KMS-11 (cell line): Measurements from ENCODE around the gene AKT1S1.

Experiments
- H2AFZ ChIP-seq: fragments of 200-600 bp; sonication (generic); 2 replicates; pipeline ENCODE4 v1.6.1; 2016; ENCODE audit warnings: antibody characterized with exemption, mixed run types, low read depth
- H3K27ac ChIP-seq: fragments of 200-600 bp; sonication (generic); 2 replicates; pipeline ENCODE4 v1.6.1; 2016; ENCODE audit warnings: mild to moderate bottlenecking, mixed run types
- H3K27me3 ChIP-seq: fragments of 200-600 bp; sonication (generic); 2 replicates; pipeline ENCODE4 v1.6.1; 2017; ENCODE audit warnings: mild to moderate bottlenecking, low read depth, mixed run types, moderate library complexity; ENCODE audit not compliant: insufficient read depth
- H3K36me3 ChIP-seq: fragments of 200-600 bp; sonication (generic); 2 replicates; pipeline ENCODE4 v1.6.1; 2017; ENCODE audit warnings: mild to moderate bottlenecking, mixed run types; ENCODE audit not compliant: insufficient read depth
- H3K4me1 ChIP-seq: fragments of 200-600 bp; sonication (generic); 2 replicates; pipeline ENCODE4 v1.6.1; 2016; ENCODE audit warnings: mild to moderate bottlenecking, low read depth, mixed run types; ENCODE audit not compliant: poor library complexity, severe bottlenecking
- H3K4me2 ChIP-seq: fragments of 200-600 bp; sonication (generic); 2 replicates; pipeline ENCODE4 v1.7.0; 2016; ENCODE audit warnings: mild to moderate bottlenecking, mixed run types
- H3K4me3 ChIP-seq: fragments of 200-600 bp; sonication (generic); IDR thresholded peaks from 2 replicates; pipeline ENCODE4 v1.6.1; 2017; ENCODE audit warnings: low read depth, low read length, mixed read lengths; ENCODE audit not compliant: insufficient read depth
- H3K79me2 ChIP-seq: fragments of 200-600 bp; sonication (generic); 2 replicates; pipeline ENCODE4 v1.6.1; 2016; ENCODE audit warnings: low read depth, mixed run types; ENCODE audit not compliant: insufficient read depth
- H3K9ac ChIP-seq: fragments of 200-600 bp; sonication (generic); 2 replicates; pipeline ENCODE4 v1.6.1; 2016; ENCODE audit warnings: mild to moderate bottlenecking, mixed run types
- H4K20me1 ChIP-seq: fragments of 200-600 bp; sonication (generic); 2 replicates; pipeline ENCODE4 v1.6.1; 2016; ENCODE audit warnings: mild to moderate bottlenecking, mixed run types; ENCODE audit not compliant: insufficient read depth
- CTCF ChIP-seq: fragments of 200-600 bp; sonication (generic); conservative IDR thresholded peaks from 2 replicates; pipeline ENCODE4 v1.6.1; 2017; ENCODE audit warnings: low read depth, mild to moderate bottlenecking, antibody characterized with exemption, low read length, moderate library complexity, mixed read lengths

The AKT1S1 gene

GRCh38 chr19:49839713-49840112 is 37.4 kb downstream of the AKT1S1 start:
- no peaks in the 10 kb centered on the region; the same call in 1 of the 2 replicates for H3K36me3 ChIP-seq
- no peak for TF ChIP-seq CTCF
- H3K4me2 ChIP-seq, result no peak overlapping the region
- no peak overlapping the region for H3K27ac ChIP-seq
- no peak overlapping the region for H2AFZ ChIP-seq
- no peaks in the 10 kb centered on the region for H4K20me1 ChIP-seq
- H3K9ac ChIP-seq, result no peak overlapping the region
- H3K27me3 ChIP-seq, result no peaks in the 10 kb centered on the region
- H3K4me3 ChIP-seq, result no peak overlapping the region
- peaks cover 10% of the 10 kb centered on the region for H3K4me1 ChIP-seq
- H3K79me2 ChIP-seq, result no peaks in the 10 kb centered on the region

- H3K79me2 ChIP-seq, result no peaks in the 10 kb centered on the region
- H3K4me2 ChIP-seq, result no peak overlapping the region
- no peak overlapping the region for H3K27ac ChIP-seq
- no peak overlapping the region for H3K4me3 ChIP-seq
- no peak overlapping the region for H2AFZ ChIP-seq
- no peaks in the 10 kb centered on the region for H4K20me1 ChIP-seq
- H3K27me3 ChIP-seq, result no peaks in the 10 kb centered on the region
- H3K9ac ChIP-seq, result no peak overlapping the region
- H3K36me3 ChIP-seq, result no peaks in the 10 kb centered on the region; the same call in 1 of the 2 replicates
- no peak for TF ChIP-seq CTCF
- peaks cover 3% of the 10 kb centered on the region for H3K4me1 ChIP-seq
Observed at GRCh38 chr19:49838885-49839588, 38.1 kb downstream of the AKT1S1 start.

GRCh38 chr19:49837425-49837824 is 39.7 kb downstream of the AKT1S1 start:
- Histone ChIP-seq H4K20me1 (no peaks in the 10 kb centered on the region), H3K4me3 (no peak overlapping the region), H2AFZ (no peak overlapping the region), H3K4me1 (no peaks in the 10 kb centered on the region), H3K4me2 (no peak overlapping the region), H3K79me2 (no peaks in the 10 kb centered on the region), H3K27ac (no peak overlapping the region), H3K27me3 (no peaks in the 10 kb centered on the region), H3K9ac (no peak overlapping the region), H3K36me3 (no peaks in the 10 kb centered on the region; the same call in 1 of the 2 replicates)
- TF ChIP-seq CTCF, result no peak

GRCh38 chr19:49837009-49837310 is 40.2 kb downstream of the AKT1S1 start:
- Histone ChIP-seq H3K9ac (no peak overlapping the region), H3K36me3 (no peaks in the 10 kb centered on the region; the same call in 1 of the 2 replicates), H3K79me2 (no peaks in the 10 kb centered on the region), H3K4me1 (no peaks in the 10 kb centered on the region), H3K4me2 (no peak overlapping the region), H2AFZ (no peak overlapping the region), H3K27me3 (no peaks in the 10 kb centered on the region), H3K4me3 (no peak overlapping the region), H3K27ac (no peak overlapping the region), H4K20me1 (no peaks in the 10 kb centered on the region)
- TF ChIP-seq CTCF, result no peak
